GM23248 (cell line): ENCODE results near the gene PIP5K1B. TPM values are rescaled to one million over a fixed set of nuclear protein-coding genes. Genes with fewer than 3 reads are reported as not detected.

Experiments used
- DNase-seq: peaks from one replicate; pipeline ENCODE4 v3.0.0-alpha.2; 2015
- H2AFZ ChIP-seq: fragments of 200-600 bp; sonication (generic); 2 replicates; pipeline ENCODE4 v1.6.1; 2016; ENCODE audit warnings: antibody characterized with exemption
- H3F3A ChIP-seq: fragments of 200-600 bp; sonication (generic); 2 replicates; pipeline ENCODE4 v1.6.1; 2016; ENCODE audit warnings: mild to moderate bottlenecking, antibody characterized with exemption, mixed run types; ENCODE audit not compliant: insufficient read depth
- H3K27ac ChIP-seq: fragments of 200-600 bp; sonication (generic); 2 replicates; pipeline ENCODE4 v1.5.1; 2016; ENCODE audit warnings: mild to moderate bottlenecking
- H3K27me3 ChIP-seq: fragments of 200-600 bp; sonication (generic); replicated peaks from 2 replicates; pipeline ENCODE4 v1.6.1; 2016; ENCODE audit warnings: mild to moderate bottlenecking; ENCODE audit not compliant: insufficient read depth
- H3K36me3 ChIP-seq: fragments of 200-600 bp; sonication (generic); 2 replicates; pipeline ENCODE4 v1.6.1; 2016; ENCODE audit warnings: low read depth, mild to moderate bottlenecking
- H3K4me1 ChIP-seq: fragments of 200-600 bp; sonication (generic); 2 replicates; pipeline ENCODE4 v1.6.1; 2016; ENCODE audit warnings: mild to moderate bottlenecking; ENCODE audit not compliant: insufficient read depth
- H3K4me2 ChIP-seq: fragments of 200-600 bp; sonication (generic); one replicate; pipeline ENCODE4 v1.6.1; 2016; ENCODE audit warnings: mild to moderate bottlenecking; ENCODE audit not compliant: unreplicated experiment
- H3K4me3 ChIP-seq: fragments of 200-600 bp; sonication (generic); 2 replicates; pipeline ENCODE4 v1.5.1; 2016; ENCODE audit warnings: mild to moderate bottlenecking
- H3K79me2 ChIP-seq: fragments of 200-600 bp; sonication (generic); 2 replicates; pipeline ENCODE4 v1.6.1; 2016; ENCODE audit warnings: mild to moderate bottlenecking; ENCODE audit not compliant: insufficient read depth
- H3K9ac ChIP-seq: fragments of 200-600 bp; sonication (generic); 2 replicates; pipeline ENCODE4 v1.6.1; 2016; ENCODE audit warnings: mild to moderate bottlenecking
- H3K9me2 ChIP-seq: fragments of 200-600 bp; sonication (generic); 2 replicates; pipeline ENCODE4 v1.6.1; 2016; ENCODE audit warnings: mixed run types, mild to moderate bottlenecking, moderate library complexity; ENCODE audit not compliant: insufficient read depth
- H3K9me3 ChIP-seq: fragments of 200-600 bp; sonication (generic); one replicate; pipeline ENCODE4 v1.6.1; 2017; ENCODE audit warnings: low read depth
- H4K20me1 ChIP-seq: fragments of 200-600 bp; sonication (generic); 2 replicates; pipeline ENCODE4 v1.6.0; 2016; ENCODE audit not compliant: insufficient read depth
- EZH2 ChIP-seq: fragments of 200-600 bp; sonication (generic); IDR thresholded peaks from 2 replicates; pipeline ENCODE4 v1.6.1; 2018; ENCODE audit warnings: antibody characterized with exemption, mild to moderate bottlenecking; ENCODE audit not compliant: insufficient read depth, poor library complexity, severe bottlenecking
- EZH2phosphoT487 ChIP-seq: fragments of 200-600 bp; sonication (generic); IDR thresholded peaks from 2 replicates; pipeline ENCODE4 v1.6.1; 2018; ENCODE audit warnings: antibody characterized with exemption, moderate library complexity, mild to moderate bottlenecking, low read depth; ENCODE audit not compliant: insufficient read depth
- WGBS, 2 experiments: methylation state at CpG; one replicate each; pipeline ENCODE4 v1.1.6; 2015 to 2017; ENCODE audit warnings: low lambda C conversion rate in 2 of 2, low coverage in 1 of 2; ENCODE audit errors: missing lambda C conversion rate in 2 of 2; 5-methylcytosine and 5-hydroxymethylcytosine counted together
- in situ Hi-C: fragments of 300-500 bp; cut with MboI; formaldehyde crosslinking; loops from 2 replicates; pipeline ENCODE4 v1.15.0; 2020
- polyA plus RNA-seq: library from polyadenylated mRNA; unstranded; fragments of >200 nt; fragmentation: Nextera tagmentation; extraction: Ambion mirVana; gene quantifications from 2 replicates; pipeline ENCODE4 v1.2.1, GENCODE V29; 2016
- total RNA-seq: library from RNA; depleted of rRNA; stranded (reverse); fragments of >200 nt; shearing (Covaris generic); gene quantifications from 2 replicates; pipeline ENCODE4 v1.2.3, GENCODE V29; 2014

Gene PIP5K1B
- total and polyA plus RNA-seq, 2 experiments from 2014 or later = not detected

DNA sequence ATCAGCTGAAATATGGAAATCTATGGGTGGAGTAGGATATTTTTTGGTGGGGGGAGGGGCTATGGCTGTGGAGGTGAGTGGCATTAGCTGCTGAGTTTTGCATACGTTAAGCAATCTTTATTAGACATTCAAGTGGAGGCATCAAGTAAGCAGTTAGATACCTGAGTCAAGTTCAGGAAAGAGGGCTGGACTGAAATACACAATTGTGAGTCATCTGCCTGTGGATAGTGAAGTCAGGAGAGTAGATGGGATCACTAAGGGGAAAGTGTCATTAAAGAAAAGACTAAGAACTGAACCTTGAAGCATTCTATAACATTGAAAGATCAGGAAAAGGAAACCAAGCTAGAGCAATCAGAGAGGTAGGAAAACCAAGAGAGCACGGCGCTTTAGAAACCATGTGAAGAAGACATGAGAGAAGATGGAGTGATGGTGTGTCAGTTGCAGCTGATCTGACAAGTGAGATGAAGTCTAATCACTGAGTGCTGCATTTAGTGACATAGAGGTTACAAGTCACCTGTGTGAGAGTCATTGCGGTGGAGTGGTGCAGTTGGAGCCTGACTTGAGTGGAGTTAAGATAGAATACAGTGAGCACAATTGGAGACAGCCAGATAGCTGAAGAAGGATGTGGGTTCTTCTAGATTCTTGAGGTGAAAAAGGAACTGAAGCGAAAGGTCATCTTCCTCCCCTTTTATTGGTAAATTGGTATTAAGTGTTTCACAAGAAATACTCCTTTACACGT is 88.7 kb downstream of the PIP5K1B start:
- H3K9me3 ChIP-seq = no peaks in the 10 kb centered on the region
- DNase-seq = no peak
- no peaks in the 10 kb centered on the region for H3K4me1 ChIP-seq
- H3K27me3 ChIP-seq = no peaks in the 10 kb centered on the region; the same call in 1 of the 2 replicates
- in situ Hi-C loops = no loop called here
- no peak overlapping the region for H3K4me3 ChIP-seq
- H2AFZ ChIP-seq = no peak overlapping the region
- WGBS, 2 experiments = 60 to 63% methylated on average over 6 of the region's 6 CpGs
- H4K20me1 ChIP-seq = no peaks in the 10 kb centered on the region
- no peaks in the 10 kb centered on the region for H3K79me2 ChIP-seq
- no peak overlapping the region for H3K9ac ChIP-seq
- no peaks in the 10 kb centered on the region for H3K9me2 ChIP-seq
- H3F3A ChIP-seq = no peaks in the 10 kb centered on the region
- H3K36me3 ChIP-seq = no peaks in the 10 kb centered on the region
- H3K4me2 ChIP-seq = no peak overlapping the region
- TF ChIP-seq EZH2 (no peak), EZH2phosphoT487 (no peak)
- H3K27ac ChIP-seq = no peak overlapping the region

DNA sequence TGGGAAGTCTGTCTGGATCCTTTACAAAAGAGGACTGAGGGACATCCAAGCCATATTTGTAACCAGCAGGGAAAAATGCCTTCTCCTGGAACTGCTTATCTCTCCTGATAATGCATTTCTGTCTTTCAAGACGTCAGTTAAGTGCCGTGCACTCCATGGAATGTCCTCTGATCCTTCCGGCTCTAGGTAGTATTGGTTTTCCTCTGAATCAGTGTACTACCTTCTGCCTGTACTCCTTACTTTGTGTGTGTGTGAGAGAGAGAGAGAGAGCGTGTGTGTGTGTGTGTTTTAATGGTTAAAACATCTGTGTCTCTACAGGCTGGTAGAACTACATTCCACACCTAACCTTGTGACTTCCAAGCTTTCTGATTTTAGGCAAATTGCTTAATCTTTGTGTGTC is 89.9 kb downstream of the PIP5K1B start:
- Histone ChIP-seq H3K36me3 (no peaks in the 10 kb centered on the region), H3K27ac (no peak overlapping the region), H3K4me1 (no peaks in the 10 kb centered on the region), H3K4me3 (no peak overlapping the region), H3K4me2 (no peak overlapping the region), H2AFZ (no peak overlapping the region), H4K20me1 (no peaks in the 10 kb centered on the region), H3K9me3 (no peaks in the 10 kb centered on the region), H3K9ac (no peak overlapping the region), H3F3A (no peaks in the 10 kb centered on the region), H3K9me2 (no peaks in the 10 kb centered on the region), H3K79me2 (no peaks in the 10 kb centered on the region), H3K27me3 (no peaks in the 10 kb centered on the region; the same call in 1 of the 2 replicates)
- in situ Hi-C loops = no loop called here
- no peak for DNase-seq
- TF ChIP-seq EZH2phosphoT487 (no peak), EZH2 (no peak)
- WGBS, 2 experiments = 17 to 27% methylated on average over 4 of the region's 4 CpGs

DNA sequence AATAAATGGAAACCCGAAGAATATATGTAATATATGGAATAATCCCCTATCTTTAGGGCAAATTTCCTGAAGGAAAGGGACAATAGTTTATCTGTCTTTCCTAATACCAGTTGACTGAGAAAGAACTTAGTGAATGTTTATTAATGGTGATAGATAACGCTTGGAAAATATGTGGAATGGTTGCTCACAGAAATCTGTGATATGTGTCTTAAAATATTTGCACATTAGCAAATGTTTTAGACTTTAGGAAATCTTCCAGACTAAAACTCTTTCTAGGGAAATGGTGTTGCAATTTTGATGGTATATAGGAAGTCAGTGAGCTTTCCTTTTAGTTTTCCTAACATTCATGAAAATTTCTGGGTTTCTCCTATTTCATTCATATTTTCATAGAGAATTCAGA is 90.4 kb downstream of the PIP5K1B start:
- Histone ChIP-seq H3K4me2 (no peak overlapping the region), H3K27ac (no peak overlapping the region), H2AFZ (no peak overlapping the region), H3K9ac (no peak overlapping the region), H3K4me1 (no peaks in the 10 kb centered on the region), H3K27me3 (no peaks in the 10 kb centered on the region; the same call in 1 of the 2 replicates), H3K79me2 (no peaks in the 10 kb centered on the region), H3F3A (no peaks in the 10 kb centered on the region), H3K9me2 (no peaks in the 10 kb centered on the region), H3K4me3 (no peak overlapping the region), H3K9me3 (no peaks in the 10 kb centered on the region), H3K36me3 (no peaks in the 10 kb centered on the region), H4K20me1 (no peaks in the 10 kb centered on the region)
- 6 to 13% methylated on average over 2 of the region's 2 CpGs for WGBS, 2 experiments
- TF ChIP-seq EZH2 = no peak
- TF ChIP-seq EZH2phosphoT487 = no peak
- no peak for DNase-seq
- in situ Hi-C loops = no loop called here

DNA sequence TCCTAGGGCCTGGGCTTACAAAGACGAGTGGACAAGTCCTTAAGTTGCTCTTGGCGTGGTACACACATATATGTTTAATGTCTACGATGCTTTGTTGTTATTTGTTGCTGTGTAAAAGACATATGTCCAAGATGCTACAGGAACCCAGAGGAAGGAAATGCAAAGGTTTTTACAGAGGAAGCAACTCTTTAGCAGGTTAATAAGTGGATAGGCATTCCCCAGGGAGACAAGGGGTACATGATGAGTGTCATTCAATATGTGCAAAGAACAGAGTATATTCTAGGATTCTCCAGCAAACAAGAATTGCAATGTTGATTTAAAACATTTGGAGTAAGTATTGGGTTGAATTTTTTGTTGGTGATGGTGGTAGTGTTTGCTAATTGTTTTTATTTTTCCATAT is 92.1 kb downstream of the PIP5K1B start:
- Histone ChIP-seq H3K4me3 (no peak overlapping the region), H3K27me3 (no peaks in the 10 kb centered on the region; the same call in 1 of the 2 replicates), H3K36me3 (no peaks in the 10 kb centered on the region), H3K4me2 (no peak overlapping the region), H3K79me2 (no peaks in the 10 kb centered on the region), H4K20me1 (no peaks in the 10 kb centered on the region), H3K9me2 (no peaks in the 10 kb centered on the region), H2AFZ (no peak overlapping the region), H3K27ac (no peak overlapping the region), H3K4me1 (no peaks in the 10 kb centered on the region), H3F3A (no peaks in the 10 kb centered on the region), H3K9ac (no peak overlapping the region), H3K9me3 (no peaks in the 10 kb centered on the region)
- DNase-seq = no peak
- in situ Hi-C loops = no loop called here
- 26% methylated on average over 3 of the region's 3 CpGs for WGBS, 2 experiments
- TF ChIP-seq EZH2 (no peak), EZH2phosphoT487 (no peak)
